ENCODE data around the gene GABRB3.

DNA sequence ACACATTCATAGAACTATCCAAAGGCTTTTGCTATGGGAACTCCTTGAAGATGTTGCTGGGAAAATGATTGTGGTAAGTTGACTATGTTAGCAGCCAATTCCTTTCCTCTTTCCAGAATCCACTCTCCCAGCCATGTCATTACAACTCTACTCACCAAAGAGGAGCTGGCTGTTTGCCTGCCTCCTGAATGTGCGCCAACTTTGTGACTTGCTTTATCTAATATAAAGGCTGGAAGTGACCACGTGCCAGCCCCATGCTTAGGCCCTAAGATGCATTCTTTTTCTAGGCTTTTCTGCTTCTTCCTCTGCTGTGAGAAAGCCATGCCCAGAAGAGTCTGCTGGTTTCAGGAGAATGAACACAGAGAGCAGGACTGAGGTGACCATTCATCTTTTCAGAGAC, 182.2 kb downstream of the GABRB3 start:
- TF ChIP-seq CTCF (IDR thresholded peaks at IDR 0.05; ENCODE audit: insufficient read depth, low read depth, low read length) = no peak
- no peak for TF ChIP-seq EZH2 (IDR thresholded peaks at IDR 0.05; ENCODE audit: insufficient read depth, low read length)

All from astrocyte (in vitro differentiated cells and primary cell).